ENCODE measurements around the gene ARPC1A. TPM values are rescaled to one million over a fixed set of nuclear protein-coding genes. Genes with fewer than 3 reads are reported as not detected.

Gene ARPC1A
- total RNA-seq, 3 donors from 2014 or later = 113 to 122 (median 117) TPM

DNA sequence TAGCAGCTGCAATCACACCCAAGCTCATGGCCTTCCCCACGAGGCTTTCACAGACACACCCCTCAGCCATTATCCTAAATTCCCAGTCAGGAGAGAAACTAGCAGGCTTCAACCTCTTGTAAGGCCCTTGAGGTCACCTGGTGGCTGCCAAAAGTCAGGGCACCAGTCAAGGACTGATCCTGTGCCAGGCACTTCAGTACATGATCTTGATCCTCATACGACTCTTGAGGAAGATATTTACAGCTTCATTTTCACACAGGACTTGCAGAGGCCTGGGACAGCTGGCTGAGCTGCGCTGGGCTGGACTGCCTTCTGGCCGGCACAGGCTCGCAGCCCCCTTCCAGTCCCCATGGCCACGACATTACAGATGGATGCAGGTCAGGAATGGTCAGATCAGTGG lies 73.9 kb downstream of the ARPC1A start:
- H3K27ac ChIP-seq = no peak overlapping the region

DNA sequence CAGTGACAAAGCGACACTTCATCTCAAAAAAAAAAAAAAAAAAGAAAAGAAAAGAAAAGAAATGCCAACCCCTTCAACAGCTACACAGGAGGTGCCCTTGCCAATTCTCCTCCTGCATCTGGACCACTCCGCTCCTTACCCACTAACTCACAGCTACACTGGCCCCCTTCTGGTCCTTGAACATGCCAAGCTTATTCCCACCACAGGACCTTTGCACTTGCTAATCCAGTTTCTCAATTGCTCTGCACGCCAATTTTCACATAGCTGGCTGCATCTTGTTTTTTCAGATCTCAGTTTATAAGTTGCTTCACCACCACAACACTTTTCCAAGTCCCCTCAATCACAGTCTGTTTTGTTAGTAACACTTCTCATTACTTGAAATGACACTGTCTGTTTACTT lies 77.2 kb downstream of the ARPC1A start:
- H3K27me3 ChIP-seq = no peaks in the 10 kb centered on the region
- H3K4me1 ChIP-seq = peaks cover 3 to 11% of the 10 kb centered on the region in 2 donors
- intact Hi-C loops (cut with DNase I; ENCODE audit: low total_unique reads) = no loop called here
- H3K9me3 ChIP-seq = no peaks in the 10 kb centered on the region
- H3K27ac ChIP-seq = no peak overlapping the region
- no peak overlapping the region for H3K4me3 ChIP-seq
- peaks cover 11% of the 10 kb centered on the region for H3K36me3 ChIP-seq
- TF ChIP-seq POLR2AphosphoS5 (IDR thresholded peaks at IDR 0.05) (no peak), POLR2A (IDR thresholded peaks at IDR 0.05) (no peak)
- TF ChIP-seq, protein P1, sequence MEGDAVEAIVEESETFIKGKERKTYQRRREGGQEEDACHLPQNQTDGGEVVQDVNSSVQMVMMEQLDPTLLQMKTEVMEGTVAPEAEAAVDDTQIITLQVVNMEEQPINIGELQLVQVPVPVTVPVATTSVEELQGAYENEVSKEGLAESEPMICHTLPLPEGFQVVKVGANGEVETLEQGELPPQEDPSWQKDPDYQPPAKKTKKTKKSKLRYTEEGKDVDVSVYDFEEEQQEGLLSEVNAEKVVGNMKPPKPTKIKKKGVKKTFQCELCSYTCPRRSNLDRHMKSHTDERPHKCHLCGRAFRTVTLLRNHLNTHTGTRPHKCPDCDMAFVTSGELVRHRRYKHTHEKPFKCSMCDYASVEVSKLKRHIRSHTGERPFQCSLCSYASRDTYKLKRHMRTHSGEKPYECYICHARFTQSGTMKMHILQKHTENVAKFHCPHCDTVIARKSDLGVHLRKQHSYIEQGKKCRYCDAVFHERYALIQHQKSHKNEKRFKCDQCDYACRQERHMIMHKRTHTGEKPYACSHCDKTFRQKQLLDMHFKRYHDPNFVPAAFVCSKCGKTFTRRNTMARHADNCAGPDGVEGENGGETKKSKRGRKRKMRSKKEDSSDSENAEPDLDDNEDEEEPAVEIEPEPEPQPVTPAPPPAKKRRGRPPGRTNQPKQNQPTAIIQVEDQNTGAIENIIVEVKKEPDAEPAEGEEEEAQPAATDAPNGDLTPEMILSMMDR (IDR thresholded peaks at IDR 0.05) = no peak
- DNase-seq (ENCODE audit: low spot score in 2 of 2) = no peak

More for the DNA sequence above, 73.9 kb downstream of the ARPC1A start:
- no peak for DNase-seq (ENCODE audit: low spot score in 2 of 2)
- intact Hi-C loops (cut with DNase I; ENCODE audit: low total_unique reads) = loop anchor here (10.0 kb wide), 1 partner anchor 365 kb away; no protein-coding TSS in a partner anchor
- TF ChIP-seq POLR2A (IDR thresholded peaks at IDR 0.05) = no peak
- TF ChIP-seq, protein P1 (IDR thresholded peaks at IDR 0.05) = no peak
- TF ChIP-seq POLR2AphosphoS5 (IDR thresholded peaks at IDR 0.05) = no peak
- peaks cover 11% of the 10 kb centered on the region for H3K36me3 ChIP-seq
- no peak overlapping the region for H3K4me3 ChIP-seq
- H3K4me1 ChIP-seq = no peaks in the 10 kb centered on the region
- no peaks in the 10 kb centered on the region for H3K9me3 ChIP-seq
- no peaks in the 10 kb centered on the region for H3K27me3 ChIP-seq

DNA sequence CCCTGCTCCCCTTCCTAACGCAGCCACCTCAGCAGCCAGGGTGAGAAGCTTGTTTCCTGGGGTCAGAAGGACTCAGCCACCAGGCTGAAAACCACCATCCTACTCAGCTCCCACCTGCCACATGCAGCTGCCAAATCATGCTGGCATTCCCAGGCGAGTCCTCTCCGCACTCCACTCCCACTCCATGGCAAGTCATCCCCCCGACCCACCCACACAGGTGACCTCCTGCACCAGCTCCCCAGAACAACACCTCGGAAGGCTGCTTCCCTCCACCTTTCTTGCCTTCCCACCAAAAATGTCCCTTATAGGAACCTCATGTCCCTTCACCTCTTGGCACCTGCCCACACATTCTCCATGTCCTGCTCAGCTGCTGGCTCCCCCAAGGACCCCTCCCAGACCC lies 78.1 kb downstream of the ARPC1A start:
- Histone ChIP-seq H3K4me1 (peaks cover 3 to 11% of the 10 kb centered on the region in 2 donors), H3K4me3 (no peak overlapping the region), H3K36me3 (peaks cover 11% of the 10 kb centered on the region), H3K9me3 (no peaks in the 10 kb centered on the region), H3K27me3 (no peaks in the 10 kb centered on the region), H3K27ac (peak overlapping the region in 1 of 2 donors; percentile 3)
- intact Hi-C loops (cut with DNase I; ENCODE audit: low total_unique reads) = no loop called here
- TF ChIP-seq POLR2A (IDR thresholded peaks at IDR 0.05) (no peak), POLR2AphosphoS5 (IDR thresholded peaks at IDR 0.05) (no peak)
- TF ChIP-seq, protein P1 (IDR thresholded peaks at IDR 0.05) = no peak
- DNase-seq (ENCODE audit: low spot score in 2 of 2) = no peak

DNA sequence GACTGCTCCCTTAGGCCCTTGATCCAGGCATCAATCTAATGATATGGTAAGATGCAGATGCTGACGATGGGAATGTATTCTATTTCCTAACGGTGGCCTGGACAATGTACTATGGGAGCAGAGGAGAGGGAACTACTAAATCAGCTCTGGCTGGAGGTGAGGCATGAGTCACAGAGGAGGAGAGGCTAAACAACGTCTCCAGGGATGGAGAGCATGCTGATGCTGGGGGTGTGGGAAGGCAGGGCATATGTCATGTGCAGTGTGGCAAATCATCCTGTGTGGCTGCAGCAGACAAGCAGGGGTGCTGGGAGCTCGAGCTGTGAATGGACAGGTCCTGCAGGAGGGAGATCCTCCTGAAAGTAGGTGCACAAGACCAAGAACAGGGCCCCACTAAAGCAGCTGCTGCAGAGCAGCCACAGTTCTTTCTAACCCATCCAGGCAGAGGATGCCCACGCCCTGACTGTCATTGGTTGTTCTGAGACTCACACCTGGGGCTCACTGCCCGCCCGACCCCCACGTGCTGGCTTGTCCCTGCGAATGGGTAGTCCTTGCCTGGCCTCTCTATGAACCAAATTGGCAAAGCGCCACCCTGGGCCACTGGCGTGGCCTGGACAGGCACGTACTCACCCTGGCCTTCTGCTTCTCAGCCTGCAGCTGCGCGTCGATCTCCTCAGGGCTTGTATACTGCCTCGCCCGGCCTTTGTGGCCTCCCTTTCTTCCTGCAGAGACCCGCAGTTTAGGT lies 78.7 kb downstream of the ARPC1A start:
- DNase-seq (ENCODE audit: low spot score in 2 of 2) = no peak
- TF ChIP-seq, protein P1 (IDR thresholded peaks at IDR 0.05) = no peak
- TF ChIP-seq POLR2A (IDR thresholded peaks at IDR 0.05) = no peak
- TF ChIP-seq POLR2AphosphoS5 (IDR thresholded peaks at IDR 0.05) = no peak
- Histone ChIP-seq H3K27ac (no peak overlapping the region), H3K27me3 (no peaks in the 10 kb centered on the region), H3K9me3 (no peaks in the 10 kb centered on the region), H3K4me1 (peaks cover 3 to 11% of the 10 kb centered on the region in 2 donors), H3K36me3 (peaks cover 7% of the 10 kb centered on the region), H3K4me3 (no peak overlapping the region)
- intact Hi-C loops (cut with DNase I; ENCODE audit: low total_unique reads) = no loop called here

DNA sequence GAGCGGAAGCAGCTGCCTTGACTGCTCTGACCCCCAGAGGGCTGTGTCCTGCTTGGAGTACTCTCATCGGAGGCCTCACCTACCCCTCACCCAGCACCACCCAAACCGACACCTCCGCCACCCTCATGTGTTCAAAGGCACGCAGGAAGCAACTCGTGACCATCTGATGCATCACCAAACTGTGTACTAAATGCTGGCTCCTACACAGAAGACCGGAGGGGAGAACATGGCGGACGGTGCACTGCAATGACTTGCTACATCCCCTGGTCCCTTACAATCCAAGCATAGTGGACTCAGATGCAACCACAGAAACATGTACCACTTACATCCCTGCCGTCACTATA lies 79.3 kb downstream of the ARPC1A start:
- TF ChIP-seq, protein P1 (IDR thresholded peaks at IDR 0.05) = no peak
- TF ChIP-seq POLR2A (IDR thresholded peaks at IDR 0.05) = no peak
- no peak for TF ChIP-seq POLR2AphosphoS5 (IDR thresholded peaks at IDR 0.05)
- Histone ChIP-seq H3K27me3 (no peaks in the 10 kb centered on the region), H3K4me3 (no peak overlapping the region), H3K4me1 (peaks cover 3 to 14% of the 10 kb centered on the region in 2 donors), H3K36me3 (peaks cover 2% of the 10 kb centered on the region), H3K27ac (no peak overlapping the region), H3K9me3 (no peaks in the 10 kb centered on the region)
- intact Hi-C loops (cut with DNase I; ENCODE audit: low total_unique reads) = no loop called here
- no peak for DNase-seq (ENCODE audit: low spot score in 2 of 2)
